SK-N-SH treated with all-trans-retinoic acid at 6 μM for 48 hours (cell line): ENCODE data around the gene MZT1.
A peak's percentile ranks its signal among the peaks of the same experiment; 100 is the strongest.

ENCODE experiments used
- ATAC-seq: fragments of 200-7000 bp; cut with Tn5 transposase; 3 replicates; pipeline ENCODE4 v1.9.1; 2020; ENCODE audit warnings: mild to moderate bottlenecking, moderate library complexity
- ARNTL ChIP-seq: fragments of 450-650 bp; formaldehyde crosslinking; IDR thresholded peaks from 2 replicates; pipeline ENCODE4 v1.5.0; 2020; ENCODE audit warnings: low read depth, mild to moderate bottlenecking, moderate library complexity, borderline replicate concordance
- BACH2 ChIP-seq: fragments of 250-450 bp; sonication (Bioruptor Pico); IDR thresholded peaks from 2 replicates; pipeline ENCODE4 v1.9.0; 2021; ENCODE audit warnings: mild to moderate bottlenecking, borderline replicate concordance
- CREB5 ChIP-seq: fragments of 250-450 bp; sonication (Bioruptor Pico); IDR thresholded peaks from 2 replicates; pipeline ENCODE4 v1.5.1; 2020; ENCODE audit warnings: low read depth, mild to moderate bottlenecking, moderate library complexity
- CSDC2 ChIP-seq: fragments of 250-450 bp; sonication (Bioruptor Pico); IDR thresholded peaks from 2 replicates; pipeline ENCODE4 v1.5.0; 2020; ENCODE audit warnings: mild to moderate bottlenecking, moderate library complexity
- CSRNP3 ChIP-seq: fragments of 250-450 bp; sonication (Bioruptor Pico); IDR thresholded peaks from 2 replicates; pipeline ENCODE4 v1.5.1; 2021; ENCODE audit warnings: mild to moderate bottlenecking, moderate library complexity
- ESRRG ChIP-seq: fragments of 250-450 bp; sonication (Bioruptor Pico); IDR thresholded peaks from 2 replicates; pipeline ENCODE4 v1.6.1; 2021; ENCODE audit warnings: mild to moderate bottlenecking
- GLIS3 ChIP-seq: fragments of 250-450 bp; sonication (Bioruptor Pico); IDR thresholded peaks from 2 replicates; pipeline ENCODE4 v1.5.0; 2020; ENCODE audit warnings: mild to moderate bottlenecking, moderate library complexity
- ISL1 ChIP-seq: fragments of 250-450 bp; sonication (Bioruptor Pico); IDR thresholded peaks from 2 replicates; pipeline ENCODE4 v2.1.2; 2022; ENCODE audit warnings: mild to moderate bottlenecking, moderate library complexity
- OSR1 ChIP-seq: fragments of 250-450 bp; sonication (Bioruptor Pico); IDR thresholded peaks from 2 replicates; pipeline ENCODE4 v1.8.0; 2022; ENCODE audit warnings: moderate library complexity, mild to moderate bottlenecking, inconsistent platforms
- PATZ1 ChIP-seq: fragments of 250-450 bp; sonication (Bioruptor Pico); IDR thresholded peaks from 2 replicates; pipeline ENCODE4 v1.8.0; 2020; ENCODE audit warnings: mild to moderate bottlenecking, moderate library complexity, borderline replicate concordance
- POU6F1 ChIP-seq: fragments of 250-450 bp; sonication (Bioruptor Pico); IDR thresholded peaks from 2 replicates; pipeline ENCODE4 v1.8.0; 2021; ENCODE audit warnings: low read depth, mild to moderate bottlenecking, moderate library complexity, borderline replicate concordance
- SNAI2 ChIP-seq: fragments of 250-450 bp; sonication (Bioruptor Pico); IDR thresholded peaks from 2 replicates; pipeline ENCODE4 v1.5.0; 2020; ENCODE audit warnings: mild to moderate bottlenecking, moderate library complexity
- TCF4 ChIP-seq: fragments of 250-450 bp; sonication (Bioruptor Pico); IDR thresholded peaks from 2 replicates; pipeline ENCODE4 v1.8.0; 2021; ENCODE audit warnings: mild to moderate bottlenecking, moderate library complexity, borderline replicate concordance
- TOX ChIP-seq: fragments of 250-450 bp; sonication (Bioruptor Pico); IDR thresholded peaks from 2 replicates; pipeline ENCODE4 v1.8.0; 2021; ENCODE audit warnings: mild to moderate bottlenecking, moderate library complexity, borderline replicate concordance
- TSHZ2 ChIP-seq: fragments of 250-450 bp; sonication (Bioruptor Pico); IDR thresholded peaks from 2 replicates; pipeline ENCODE4 v1.5.0; 2020; ENCODE audit warnings: mild to moderate bottlenecking, moderate library complexity
- ZFP30 ChIP-seq: fragments of 450-650 bp; formaldehyde crosslinking; IDR thresholded peaks from 2 replicates; pipeline ENCODE4 v1.5.0; 2022; ENCODE audit warnings: mild to moderate bottlenecking, moderate library complexity
- ZNF70 ChIP-seq: fragments of 450-650 bp; formaldehyde crosslinking; IDR thresholded peaks from 2 replicates; pipeline ENCODE4 v1.5.0; 2020; ENCODE audit warnings: mild to moderate bottlenecking, moderate library complexity
- ZNF8 ChIP-seq: fragments of 450-650 bp; formaldehyde crosslinking; IDR thresholded peaks from 2 replicates; pipeline ENCODE4 v1.5.0; 2020; ENCODE audit warnings: mild to moderate bottlenecking, moderate library complexity

Gene MZT1

GRCh38 chr13:72700509-72700908 lies 26.9 kb downstream of the MZT1 start:
- no peak for ATAC-seq

GRCh38 chr13:72698164-72698563 lies 29.3 kb downstream of the MZT1 start:
- no peak for ATAC-seq
- TF ChIP-seq GLIS3 (CRISPR knock-in tag) (no peak), ARNTL (no peak), ZNF70 (CRISPR knock-in tag) (no peak), TOX (no peak), ZNF8 (CRISPR knock-in tag) (no peak), PATZ1 (CRISPR knock-in tag) (no peak), OSR1 (CRISPR knock-in tag) (no peak), TCF4 (CRISPR knock-in tag) (no peak), CSDC2 (no peak), ZFP30 (CRISPR knock-in tag) (no peak), ESRRG (no peak), SNAI2 (CRISPR knock-in tag) (no peak), CSRNP3 (CRISPR knock-in tag) (no peak), POU6F1 (no peak)

More at GRCh38 chr13:72700509-72700908, 26.9 kb downstream of the MZT1 start:
- TF ChIP-seq SNAI2 (CRISPR knock-in tag) (no peak), ARNTL (no peak), ZFP30 (CRISPR knock-in tag) (no peak), TOX (no peak), TSHZ2 (CRISPR knock-in tag) (no peak), TCF4 (CRISPR knock-in tag) (no peak), BACH2 (CRISPR knock-in tag) (no peak)
- TF ChIP-seq, all 23 proteins: peak for 0

GRCh38 chr13:72696579-72696978 lies 30.9 kb downstream of the MZT1 start:
- TF ChIP-seq CREB5 (CRISPR knock-in tag) (no peak), CSDC2 (no peak), ZNF70 (CRISPR knock-in tag) (no peak), TSHZ2 (CRISPR knock-in tag) (no peak), ESRRG (no peak), ISL1 (CRISPR knock-in tag) (no peak), CSRNP3 (CRISPR knock-in tag) (no peak), TCF4 (CRISPR knock-in tag) (no peak)
- ATAC-seq, result peak; percentile 51; the same call in 2 of the 3 replicates
